DMS114 treated with DMSO at 0.1 percent for 48 hours (cell line): ENCODE data around the gene CCDC178.

Experiments
- DNase-seq: peaks from one replicate; lab custom pipeline; 2025; ENCODE audit not compliant: unreplicated experiment; lab: John Stamatoyannopoulos, UW

Gene CCDC178

GRCh38 chr18:32920796-32921787 is 519.4 kb downstream of the CCDC178 start:
- DNase-seq = no peak

GRCh38 chr18:32919799-32920198 is 520.7 kb downstream of the CCDC178 start:
- peak; percentile 3 for DNase-seq

GRCh38 chr18:32918692-32919250 is 521.8 kb downstream of the CCDC178 start:
- DNase-seq = no peak

GRCh38 chr18:32915516-32915915 is 525.0 kb downstream of the CCDC178 start:
- no peak for DNase-seq

- DNase-seq = no peak
These were observed 528.7 kb downstream of the CCDC178 start for GRCh38 chr18:32911660-32912284.

GRCh38 chr18:32910694-32911296 is 529.7 kb downstream of the CCDC178 start:
- DNase-seq = no peak

- no peak for DNase-seq
These were observed 530.5 kb downstream of the CCDC178 start for GRCh38 chr18:32909798-32910561.

- DNase-seq = no peak
These were observed 532.1 kb downstream of the CCDC178 start for GRCh38 chr18:32908424-32908805.

GRCh38 chr18:32907648-32908423 is 532.7 kb downstream of the CCDC178 start:
- no peak for DNase-seq

GRCh38 chr18:32907311-32907585 is 533.3 kb downstream of the CCDC178 start:
- DNase-seq = no peak

GRCh38 chr18:32906506-32907310 is 533.8 kb downstream of the CCDC178 start:
- DNase-seq = no peak

- no peak for DNase-seq
These were observed 534.9 kb downstream of the CCDC178 start for GRCh38 chr18:32905651-32906050.

GRCh38 chr18:32902568-32903330 is 537.8 kb downstream of the CCDC178 start:
- no peak for DNase-seq

- no peak for DNase-seq
These were observed 540.7 kb downstream of the CCDC178 start for GRCh38 chr18:32899819-32900218.

- DNase-seq = no peak
These were observed 543.6 kb downstream of the CCDC178 start for GRCh38 chr18:32896776-32897547.

- no peak for DNase-seq
These were observed 546.6 kb downstream of the CCDC178 start for GRCh38 chr18:32893915-32894314.

GRCh38 chr18:32891797-32892196 is 548.7 kb downstream of the CCDC178 start:
- no peak for DNase-seq

GRCh38 chr18:32891130-32891529 is 549.4 kb downstream of the CCDC178 start:
- DNase-seq = no peak
